ENCODE measurements around the gene BASP1.

GRCh38 chr5:17177501-17178372 is 39.7 kb upstream of the BASP1 start:
- no peak for TF ChIP-seq EZH2 (IDR thresholded peaks at IDR 0.05)
- no peak for TF ChIP-seq FOXP2 (optimal IDR thresholded peaks at IDR 0.05; ENCODE audit: control extremely low read depth, extremely low read length, insufficient read depth)
